GM12864 (cell line): Measurements from ENCODE around the gene RNF213.

Source experiments
- DNase-seq: peaks from one replicate; pipeline ENCODE4 v3.0.0-alpha.2; 2011; ENCODE audit warnings: low read depth
- H3K4me3 ChIP-seq: 2 replicates; pipeline ENCODE4 v1.5.1; 2011; ENCODE audit warnings: mild to moderate bottlenecking, low read depth, low read length, control low read depth
- CTCF ChIP-seq: IDR thresholded peaks from 2 replicates; pipeline ENCODE4 v1.5.1; 2011; ENCODE audit warnings: low read depth, mild to moderate bottlenecking, moderate library complexity, low read length, control low read depth, inconsistent platforms; ENCODE audit errors: missing control alignments

RNF213 gene

GRCh38 chr17:80424261-80424660, 163.6 kb downstream of the RNF213 start:
- no peak for TF ChIP-seq CTCF
- no peak overlapping the region for H3K4me3 ChIP-seq
- no peak for DNase-seq

GRCh38 chr17:80424878-80425765, 164.5 kb downstream of the RNF213 start:
- no peak for DNase-seq
- no peak for TF ChIP-seq CTCF
- H3K4me3 ChIP-seq: no peak overlapping the region

- no peak for TF ChIP-seq CTCF
- no peak overlapping the region for H3K4me3 ChIP-seq
- DNase-seq: no peak
These were observed 165.3 kb downstream of the RNF213 start for GRCh38 chr17:80425835-80426426.

- H3K4me3 ChIP-seq: no peak overlapping the region
- DNase-seq: peak; percentile 33
- peak; percentile 94 for TF ChIP-seq CTCF
These were observed 166.1 kb downstream of the RNF213 start for GRCh38 chr17:80426671-80427326.

GRCh38 chr17:80427366-80428282, 167.0 kb downstream of the RNF213 start:
- H3K4me3 ChIP-seq: no peak overlapping the region
- TF ChIP-seq CTCF: no peak
- no peak for DNase-seq

- TF ChIP-seq CTCF: no peak
- no peak overlapping the region for H3K4me3 ChIP-seq
- no peak for DNase-seq
These were observed 167.7 kb downstream of the RNF213 start for GRCh38 chr17:80428363-80428762.
